RWPE2 (cell line): ENCODE data around the gene TBL1XR1.

Experiments used
- ATAC-seq: fragments of 200-7000 bp; cut with Tn5 transposase; 3 replicates; pipeline ENCODE4 v1.9.1; 2021; ENCODE audit warnings: low read depth
- DNase-seq: peaks from one replicate; pipeline ENCODE4 v3.0.0-alpha.2; 2020; ENCODE audit warnings: low spot score
- H3K27ac ChIP-seq: fragments of 450-650 bp; 2 replicates; pipeline ENCODE4 v1.5.1; 2017; ENCODE audit warnings: mild to moderate bottlenecking; ENCODE audit not compliant: poor library complexity, severe bottlenecking
- H3K27me3 ChIP-seq: fragments of 250-450 bp; sonication (Bioruptor Pico); 2 replicates; pipeline ENCODE4 v1.5.1; 2021; ENCODE audit warnings: mild to moderate bottlenecking, moderate library complexity; ENCODE audit not compliant: insufficient read depth, poor library complexity, severe bottlenecking
- H3K36me3 ChIP-seq: fragments of 250-450 bp; sonication (Bioruptor Pico); 2 replicates; pipeline ENCODE4 v1.5.1; 2020; ENCODE audit warnings: low read depth, mild to moderate bottlenecking, moderate library complexity
- H3K4me1 ChIP-seq: fragments of 250-450 bp; sonication (Bioruptor Pico); 2 replicates; pipeline ENCODE4 v1.5.1; 2021; ENCODE audit warnings: mild to moderate bottlenecking, moderate library complexity; ENCODE audit not compliant: insufficient read depth, poor library complexity, severe bottlenecking
- H3K4me3 ChIP-seq: fragments of 250-450 bp; sonication (Bioruptor Pico); 2 replicates; pipeline ENCODE4 v1.5.1; 2021; ENCODE audit warnings: mild to moderate bottlenecking, moderate library complexity; ENCODE audit not compliant: severe bottlenecking
- H3K9me3 ChIP-seq: fragments of 250-450 bp; sonication (Bioruptor Pico); 2 replicates; pipeline ENCODE4 v1.5.1; 2021; ENCODE audit warnings: mild to moderate bottlenecking, moderate library complexity; ENCODE audit not compliant: severe bottlenecking
- TF ChIP-seq, protein P1 (sequence below): fragments of 450-650 bp; IDR thresholded peaks from one replicate; pipeline ENCODE4 v1.5.1; 2017; ENCODE audit warnings: mild to moderate bottlenecking, moderate library complexity; ENCODE audit not compliant: poor library complexity, severe bottlenecking

The TBL1XR1 gene

GRCh38 chr3:177137774-177138705 is 59.2 kb downstream of the TBL1XR1 start:
- TF ChIP-seq, protein P1, sequence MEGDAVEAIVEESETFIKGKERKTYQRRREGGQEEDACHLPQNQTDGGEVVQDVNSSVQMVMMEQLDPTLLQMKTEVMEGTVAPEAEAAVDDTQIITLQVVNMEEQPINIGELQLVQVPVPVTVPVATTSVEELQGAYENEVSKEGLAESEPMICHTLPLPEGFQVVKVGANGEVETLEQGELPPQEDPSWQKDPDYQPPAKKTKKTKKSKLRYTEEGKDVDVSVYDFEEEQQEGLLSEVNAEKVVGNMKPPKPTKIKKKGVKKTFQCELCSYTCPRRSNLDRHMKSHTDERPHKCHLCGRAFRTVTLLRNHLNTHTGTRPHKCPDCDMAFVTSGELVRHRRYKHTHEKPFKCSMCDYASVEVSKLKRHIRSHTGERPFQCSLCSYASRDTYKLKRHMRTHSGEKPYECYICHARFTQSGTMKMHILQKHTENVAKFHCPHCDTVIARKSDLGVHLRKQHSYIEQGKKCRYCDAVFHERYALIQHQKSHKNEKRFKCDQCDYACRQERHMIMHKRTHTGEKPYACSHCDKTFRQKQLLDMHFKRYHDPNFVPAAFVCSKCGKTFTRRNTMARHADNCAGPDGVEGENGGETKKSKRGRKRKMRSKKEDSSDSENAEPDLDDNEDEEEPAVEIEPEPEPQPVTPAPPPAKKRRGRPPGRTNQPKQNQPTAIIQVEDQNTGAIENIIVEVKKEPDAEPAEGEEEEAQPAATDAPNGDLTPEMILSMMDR: no peak

GRCh38 chr3:177136741-177137140 is 60.5 kb downstream of the TBL1XR1 start:
- ATAC-seq (no peak), DNase-seq (no peak)
- Histone ChIP-seq H3K27ac (no peak overlapping the region), H3K27me3 (no peaks in the 10 kb centered on the region), H3K9me3 (no peaks in the 10 kb centered on the region), H3K4me1 (no peaks in the 10 kb centered on the region), H3K36me3 (peaks cover 14% of the 10 kb centered on the region), H3K4me3 (no peak overlapping the region)
- TF ChIP-seq, protein P1: no peak

More at GRCh38 chr3:177137774-177138705, 59.2 kb downstream of the TBL1XR1 start:
- ATAC-seq (no peak), DNase-seq (no peak)
- no peaks in the 10 kb centered on the region for H3K4me1 ChIP-seq
- peaks cover 8% of the 10 kb centered on the region for H3K36me3 ChIP-seq
- H3K4me3 ChIP-seq: no peak overlapping the region
- no peaks in the 10 kb centered on the region for H3K9me3 ChIP-seq
- H3K27me3 ChIP-seq: no peaks in the 10 kb centered on the region
- H3K27ac ChIP-seq: no peak overlapping the region

- DNase-seq (no peak), ATAC-seq (no peak)
- Histone ChIP-seq H3K9me3 (no peaks in the 10 kb centered on the region), H3K27ac (no peak overlapping the region), H3K36me3 (peaks cover 17% of the 10 kb centered on the region), H3K4me1 (no peaks in the 10 kb centered on the region), H3K4me3 (no peak overlapping the region), H3K27me3 (no peaks in the 10 kb centered on the region)
- TF ChIP-seq, protein P1: no peak
Measured at GRCh38 chr3:177135841-177136492, 61.3 kb downstream of the TBL1XR1 start.

DNA sequence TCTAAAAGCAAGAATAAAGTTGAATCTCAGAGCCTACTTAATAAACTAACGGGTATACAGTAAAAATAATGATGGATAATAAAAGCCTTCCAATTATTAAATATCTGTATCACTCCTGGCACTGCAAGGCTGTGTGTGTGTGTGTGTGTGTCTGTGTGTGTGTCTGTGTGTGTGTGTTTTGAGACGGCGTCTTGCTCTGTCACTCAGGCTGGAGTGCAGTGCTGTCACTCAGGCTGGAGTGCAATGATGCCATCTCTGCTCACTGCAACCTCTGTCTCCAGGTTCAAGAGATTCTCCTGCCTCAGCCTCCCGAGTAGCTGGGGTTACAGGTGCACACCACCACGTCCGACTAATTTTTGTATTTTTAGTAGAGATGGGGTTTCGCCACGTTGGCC is 62.5 kb downstream of the TBL1XR1 start:
- no peak overlapping the region for H3K4me3 ChIP-seq
- no peaks in the 10 kb centered on the region for H3K27me3 ChIP-seq
- TF ChIP-seq, protein P1: no peak
- ATAC-seq (no peak), DNase-seq (no peak)
- H3K27ac ChIP-seq: no peak overlapping the region
- H3K9me3 ChIP-seq: no peaks in the 10 kb centered on the region
- peaks cover 25% of the 10 kb centered on the region for H3K36me3 ChIP-seq
- H3K4me1 ChIP-seq: no peaks in the 10 kb centered on the region
